ENCODE measurements around the gene EBF3. TPM values are rescaled to one million over a fixed set of nuclear protein-coding genes. Genes with fewer than 3 reads are reported as not detected.

The EBF3 gene
- total RNA-seq, 1 experiment from 2014 or later = 0.12 TPM

DNA sequence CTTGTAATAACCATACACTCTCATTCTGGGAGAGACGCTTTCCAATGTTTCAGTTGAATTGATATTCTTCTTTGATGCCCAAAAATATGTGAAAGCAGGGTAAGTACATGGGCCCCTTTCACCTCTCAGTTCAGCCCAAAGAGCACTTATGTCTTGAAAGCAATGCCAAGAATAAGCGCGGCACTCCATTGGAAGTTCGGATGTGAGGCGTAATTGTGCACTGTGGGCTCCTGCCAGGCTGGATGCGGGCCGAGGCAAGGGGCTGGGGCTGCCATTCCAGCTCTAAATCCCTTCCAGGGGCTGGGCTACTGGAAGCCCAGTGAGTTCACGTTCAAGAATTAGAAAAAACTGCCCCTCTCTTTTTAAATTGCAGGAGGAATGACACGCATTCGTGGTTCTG lies 113.8 kb downstream of the EBF3 start:
- no peaks in the 10 kb centered on the region for H3K9me3 ChIP-seq (ENCODE audit: control insufficient read depth in 1 of 2, insufficient read depth in 1 of 2, low read depth in 1 of 2, low read length in 2 of 2)
- H3K79me2 ChIP-seq (ENCODE audit: insufficient read depth, low read length) = no peaks in the 10 kb centered on the region
- H4K20me1 ChIP-seq (ENCODE audit: insufficient read depth) = no peaks in the 10 kb centered on the region
- no peak overlapping the region for H3K27ac ChIP-seq (ENCODE audit: low read depth, low read length)
- RAD21 ChIA-PET (ENCODE audit: low non-redundant PET in 1 of 2, low total read pairs in 2 of 2, uncharacterized antibody in 2 of 2, unreplicated experiment in 2 of 2) = no interaction called here
- POLR2A ChIA-PET = no interaction called here
- no peak for TF ChIP-seq ELF1 (IDR thresholded peaks at IDR 0.05; ENCODE audit: borderline replicate concordance, low read depth)
- no peak for TF ChIP-seq ATF3 (IDR thresholded peaks at IDR 0.05)
- TF ChIP-seq RAD21 (IDR thresholded peaks at IDR 0.05; ENCODE audit: low read depth) = no peak
- no peak overlapping the region for H2AFZ ChIP-seq (ENCODE audit: low read depth, low read length, poor library complexity, severe bottlenecking)
- ATAC-seq (no peak), DNase-seq (ENCODE audit: low read depth, low spot score) (no peak)
- no peaks in the 10 kb centered on the region for H3K27me3 ChIP-seq (ENCODE audit: insufficient read depth, low read length)
- H3K4me3 ChIP-seq (replicated peaks in 1 of 2; ENCODE audit: low read depth in 1 of 2, low read length in 2 of 2) = no peak overlapping the region
- H3K36me3 ChIP-seq (ENCODE audit: control insufficient read depth in 1 of 2, insufficient read depth in 2 of 2, low read length in 2 of 2) = no peaks in the 10 kb centered on the region
- H3K4me1 ChIP-seq (ENCODE audit: control insufficient read depth in 1 of 2, insufficient read depth in 2 of 2, low read length in 2 of 2) = no peaks in the 10 kb centered on the region
- intact Hi-C loops (cut with micrococcal nuclease) = no loop called here
- no peaks in the 10 kb centered on the region for H3K9me2 ChIP-seq (ENCODE audit: insufficient read depth)
- CTCF ChIA-PET = no interaction called here
- H3K4me2 ChIP-seq (ENCODE audit: low read length) = no peak overlapping the region
- no peak overlapping the region for H3K9ac ChIP-seq (ENCODE audit: low read length)
- BruUV-seq (replicated peaks) = no TSS peak

- Histone ChIP-seq H3K4me2 (ENCODE audit: low read length) (no peak overlapping the region), H3K4me1 (ENCODE audit: control insufficient read depth in 1 of 2, insufficient read depth in 2 of 2, low read length in 2 of 2) (no peaks in the 10 kb centered on the region), H3K9ac (ENCODE audit: low read length) (no peak overlapping the region), H3K27ac (ENCODE audit: low read depth, low read length) (no peak overlapping the region), H3K9me2 (ENCODE audit: insufficient read depth) (no peaks in the 10 kb centered on the region), H3K4me3 (replicated peaks in 1 of 2; ENCODE audit: low read depth in 1 of 2, low read length in 2 of 2) (no peak overlapping the region), H3K36me3 (ENCODE audit: control insufficient read depth in 1 of 2, insufficient read depth in 2 of 2, low read length in 2 of 2) (no peaks in the 10 kb centered on the region), H3K79me2 (ENCODE audit: insufficient read depth, low read length) (no peaks in the 10 kb centered on the region), H2AFZ (ENCODE audit: low read depth, low read length, poor library complexity, severe bottlenecking) (no peak overlapping the region), H4K20me1 (ENCODE audit: insufficient read depth) (no peaks in the 10 kb centered on the region), H3K9me3 (ENCODE audit: control insufficient read depth in 1 of 2, insufficient read depth in 1 of 2, low read depth in 1 of 2, low read length in 2 of 2) (no peaks in the 10 kb centered on the region), H3K27me3 (ENCODE audit: insufficient read depth, low read length) (no peaks in the 10 kb centered on the region)
- TF ChIP-seq EGR1 (IDR thresholded peaks at IDR 0.05; ENCODE audit: low read depth) = no peak
- TF ChIP-seq ZFX (IDR thresholded peaks at IDR 0.05) = no peak
- no peak for TF ChIP-seq EZH2 (IDR thresholded peaks at IDR 0.05)
- no peak for TF ChIP-seq CEBPB (IDR thresholded peaks at IDR 0.05; ENCODE audit: low read depth)
- TF ChIP-seq CBX3 (IDR thresholded peaks at IDR 0.05; ENCODE audit: low read depth) = no peak
- ATAC-seq (no peak), DNase-seq (ENCODE audit: low read depth, low spot score) (no peak)
- BruUV-seq (replicated peaks) = no TSS peak
- intact Hi-C loops (cut with micrococcal nuclease) = no loop called here
- ChIA-PET CTCF (no interaction called here), RAD21 (ENCODE audit: low non-redundant PET in 1 of 2, low total read pairs in 2 of 2, uncharacterized antibody in 2 of 2, unreplicated experiment in 2 of 2) (no interaction called here), POLR2A (no interaction called here)
Measured at GRCh38 chr10:129849853-129850252, 114.2 kb downstream of the EBF3 start.

Measured in HCT116 (cell line).